ENCODE data around the gene CCR5AS.

The CCR5AS gene

GRCh38 chr3:46369675-46370132 is 37.2 kb downstream of the CCR5AS start:
- no peak for TF ChIP-seq CTCF (IDR thresholded peaks at IDR 0.05; ENCODE audit: low read depth, low read length)
- H3K4me3 ChIP-seq (replicated peaks in 1 of 2; ENCODE audit: low read depth in 2 of 2, low read length in 2 of 2) = no peak overlapping the region
- DNase-seq (ENCODE audit: low read depth in 2 of 2) = no peak

GRCh38 chr3:46369151-46369550 is 37.7 kb downstream of the CCR5AS start:
- no peak for TF ChIP-seq CTCF (IDR thresholded peaks at IDR 0.05; ENCODE audit: low read depth, low read length)
- no peak overlapping the region for H3K4me3 ChIP-seq (replicated peaks in 1 of 2; ENCODE audit: low read depth in 2 of 2, low read length in 2 of 2)
- no peak for DNase-seq (ENCODE audit: low read depth in 2 of 2)

GRCh38 chr3:46368569-46368968 is 38.3 kb downstream of the CCR5AS start:
- TF ChIP-seq CTCF (IDR thresholded peaks at IDR 0.05; ENCODE audit: low read depth, low read length) = no peak
- DNase-seq (ENCODE audit: low read depth in 2 of 2) = peak; percentile 2 to 19

GRCh38 chr3:46367811-46368210 is 39.1 kb downstream of the CCR5AS start:
- TF ChIP-seq CTCF (IDR thresholded peaks at IDR 0.05; ENCODE audit: low read depth, low read length) = no peak
- DNase-seq (ENCODE audit: low read depth in 2 of 2) = no peak
- no peak overlapping the region for H3K4me3 ChIP-seq (replicated peaks in 1 of 2; ENCODE audit: low read depth in 2 of 2, low read length in 2 of 2)

More at GRCh38 chr3:46368569-46368968, 38.3 kb downstream of the CCR5AS start:
- H3K4me3 ChIP-seq (replicated peaks in 1 of 2; ENCODE audit: low read depth in 2 of 2, low read length in 2 of 2) = no peak overlapping the region

- DNase-seq (ENCODE audit: low read depth in 2 of 2) = no peak
- no peak for TF ChIP-seq CTCF (IDR thresholded peaks at IDR 0.05; ENCODE audit: low read depth, low read length)
- H3K4me3 ChIP-seq (replicated peaks in 1 of 2; ENCODE audit: low read depth in 2 of 2, low read length in 2 of 2) = no peak overlapping the region
Measured at GRCh38 chr3:46365737-46366524, 40.9 kb downstream of the CCR5AS start.

- H3K4me3 ChIP-seq (replicated peaks in 1 of 2; ENCODE audit: low read depth in 2 of 2, low read length in 2 of 2) = no peak overlapping the region
- DNase-seq (ENCODE audit: low read depth in 2 of 2) = no peak
- TF ChIP-seq CTCF (IDR thresholded peaks at IDR 0.05; ENCODE audit: low read depth, low read length) = no peak
Measured at GRCh38 chr3:46365041-46365440, 41.8 kb downstream of the CCR5AS start.

Data from cardiac fibroblast (primary cell).